GM12878 (cell line): ENCODE results near the gene AMZ2. TPM values are rescaled to one million over a fixed set of nuclear protein-coding genes. Genes with fewer than 3 reads are reported as not detected.
A peak's percentile ranks its signal among the peaks of the same experiment; 100 is the strongest.

Source experiments
- BACH1 ChIP-seq: fragments of 450-650 bp; IDR thresholded peaks from 2 replicates; pipeline ENCODE4 v1.6.1; 2017; ENCODE audit warnings: mild to moderate bottlenecking, borderline replicate concordance
- BHLHE40 ChIP-seq, 2 experiments: fragments of 450-650 bp in 1 of 2; IDR thresholded peaks; 2 replicates each; pipeline ENCODE4 v1.6.1; 2011 to 2017; ENCODE audit warnings: low read depth in 2 of 2, borderline replicate concordance in 1 of 2, improper control_type of control experiment in 1 of 2, low read length in 1 of 2, mild to moderate bottlenecking in 1 of 2
- CBFB ChIP-seq: IDR thresholded peaks from 2 replicates; pipeline ENCODE4 v1.6.1; 2016; ENCODE audit warnings: antibody characterized with exemption, low read depth
- CBX3 ChIP-seq: fragments of 200-600 bp; sonication (generic); IDR thresholded peaks from 2 replicates; pipeline ENCODE4 v1.6.1; 2016; ENCODE audit warnings: low read depth, borderline replicate concordance
- CHD2 ChIP-seq: IDR thresholded peaks from 2 replicates; pipeline ENCODE4 v1.6.1; 2011; ENCODE audit warnings: low read depth, low read length, improper control_type of control experiment, borderline replicate concordance
- CREB1 ChIP-seq: IDR thresholded peaks from 2 replicates; pipeline ENCODE4 v1.6.1; 2012; ENCODE audit warnings: low read depth, mild to moderate bottlenecking, inconsistent platforms
- FOS ChIP-seq: IDR thresholded peaks from 3 replicates; pipeline ENCODE4 v1.6.1; 2011; ENCODE audit warnings: borderline replicate concordance; ENCODE audit not compliant: insufficient read length; ENCODE audit errors: extremely low read depth
- FOXK2 ChIP-seq: fragments of 450-650 bp; IDR thresholded peaks from 2 replicates; pipeline ENCODE4 v1.6.1; 2017; ENCODE audit warnings: mild to moderate bottlenecking, moderate library complexity
- HCFC1 ChIP-seq: fragments of 150-350 bp; IDR thresholded peaks from 2 replicates; pipeline ENCODE4 v1.6.1; 2014; ENCODE audit warnings: low read length
- HDAC2 ChIP-seq: fragments of 200-600 bp; sonication (generic); IDR thresholded peaks from 2 replicates; pipeline ENCODE4 v1.6.1; 2017
- IKZF1 ChIP-seq: fragments of 450-650 bp; conservative IDR thresholded peaks from 2 replicates; pipeline ENCODE4 v1.6.1; 2017; ENCODE audit warnings: antibody characterized with exemption, mild to moderate bottlenecking
- LARP7 ChIP-seq: fragments of 450-650 bp; IDR thresholded peaks from 2 replicates; pipeline ENCODE4 v1.6.1; 2017; ENCODE audit warnings: mild to moderate bottlenecking
- NFIC ChIP-seq: IDR thresholded peaks from 2 replicates; pipeline ENCODE4 v1.6.1; 2012; ENCODE audit warnings: low read depth, mild to moderate bottlenecking, inconsistent platforms, low read length, moderate library complexity
- NFYB ChIP-seq: IDR thresholded peaks from 2 replicates; pipeline ENCODE4 v1.6.1; 2011; ENCODE audit warnings: low read depth, mild to moderate bottlenecking, low read length, improper control_type of control experiment, moderate library complexity; ENCODE audit not compliant: insufficient read depth
- NR2C1 ChIP-seq: fragments of 450-650 bp; IDR thresholded peaks from 2 replicates; pipeline ENCODE4 v1.6.1; 2017; ENCODE audit warnings: antibody characterized with exemption, mild to moderate bottlenecking, moderate library complexity
- NR2F1 ChIP-seq: fragments of 450-650 bp; conservative IDR thresholded peaks from 2 replicates; pipeline ENCODE4 v1.6.1; 2017; ENCODE audit warnings: mild to moderate bottlenecking
- NRF1 ChIP-seq: conservative IDR thresholded peaks from 2 replicates; pipeline ENCODE4 v1.6.1; 2011; ENCODE audit warnings: mild to moderate bottlenecking, low read depth, low read length, improper control_type of control experiment
- PAX5 ChIP-seq: IDR thresholded peaks from 2 replicates; pipeline ENCODE4 v1.6.1; 2011; ENCODE audit warnings: low read depth, low read length, borderline replicate concordance
- POLR2A ChIP-seq: IDR thresholded peaks from 2 replicates; pipeline ENCODE4 v1.6.1; 2011; ENCODE audit warnings: low read depth, mild to moderate bottlenecking, low read length
- POLR2AphosphoS2 ChIP-seq: IDR thresholded peaks from 2 replicates; pipeline ENCODE4 v1.6.1; 2011; ENCODE audit warnings: low read depth, mild to moderate bottlenecking, low read length, improper control_type of control experiment, moderate library complexity
- RBBP5 ChIP-seq: fragments of 200-600 bp; sonication (generic); conservative IDR thresholded peaks from 2 replicates; pipeline ENCODE4 v1.6.1; 2016
- RUNX3 ChIP-seq: IDR thresholded peaks from 2 replicates; pipeline ENCODE4 v1.6.1; 2012; ENCODE audit warnings: low read length, inconsistent platforms
- YY1 ChIP-seq: IDR thresholded peaks from 2 replicates; pipeline ENCODE4 v1.6.1; 2011; ENCODE audit warnings: low read depth, mild to moderate bottlenecking, low read length
- ZBED1 ChIP-seq: IDR thresholded peaks from 2 replicates; pipeline ENCODE4 v1.6.1; 2016; ENCODE audit warnings: borderline replicate concordance
- polyA plus RNA-seq, 11 experiments: library from polyadenylated mRNA; depleted of rRNA in 4 of 11; unstranded in 6 of 11; stranded (reverse) in 5 of 11; fragments of >200 nt; fragmentation: Nextera tagmentation in 4 of 11; fragmentation: Illumina TruSeq in 1 of 11; extraction: Ambion mirVana in 4 of 11; extraction: Trizol in 1 of 11; gene quantifications; 1 replicate in 1 of 11; 2 replicates in 10 of 11; pipeline versions ENCODE4 v1.2.1 to v1.2.3, GENCODE V29; 2011 to 2016; ENCODE audit warnings: inconsistent platforms in 2 of 11, missing spikeins in 2 of 11, low read depth in 1 of 11
- total RNA-seq, 4 experiments: library from RNA; depleted of rRNA in 3 of 4; stranded (reverse); fragments of >200 nt in 3 of 4; fragmentation: Illumina TruSeq in 1 of 4; extraction: Trizol in 1 of 4; gene quantifications; 2 replicates each; pipeline versions ENCODE4 v1.2.1 to v1.2.3, GENCODE V29; 2013 to 2021
- TF ChIP-seq, protein P1 (sequence below): fragments of 450-650 bp; IDR thresholded peaks from 2 replicates; pipeline ENCODE4 v1.6.1; 2017; ENCODE audit warnings: low read depth, mild to moderate bottlenecking, moderate library complexity
- TF ChIP-seq, protein P2 (sequence below): IDR thresholded peaks from 2 replicates; pipeline ENCODE4 v1.6.1; 2012; ENCODE audit warnings: mild to moderate bottlenecking, low read depth, low read length
- TF ChIP-seq, protein P3 (sequence below): fragments of 450-650 bp; conservative IDR thresholded peaks from 2 replicates; pipeline ENCODE4 v1.6.1; 2017; ENCODE audit warnings: mild to moderate bottlenecking, moderate library complexity

AMZ2 gene
- total and polyA plus RNA-seq, 10 of the 15 experiments (the other 5 are each of a cell fraction or from before 2014, with no cell fraction given): 79.1 to 189 (median 126) TPM

DNA sequence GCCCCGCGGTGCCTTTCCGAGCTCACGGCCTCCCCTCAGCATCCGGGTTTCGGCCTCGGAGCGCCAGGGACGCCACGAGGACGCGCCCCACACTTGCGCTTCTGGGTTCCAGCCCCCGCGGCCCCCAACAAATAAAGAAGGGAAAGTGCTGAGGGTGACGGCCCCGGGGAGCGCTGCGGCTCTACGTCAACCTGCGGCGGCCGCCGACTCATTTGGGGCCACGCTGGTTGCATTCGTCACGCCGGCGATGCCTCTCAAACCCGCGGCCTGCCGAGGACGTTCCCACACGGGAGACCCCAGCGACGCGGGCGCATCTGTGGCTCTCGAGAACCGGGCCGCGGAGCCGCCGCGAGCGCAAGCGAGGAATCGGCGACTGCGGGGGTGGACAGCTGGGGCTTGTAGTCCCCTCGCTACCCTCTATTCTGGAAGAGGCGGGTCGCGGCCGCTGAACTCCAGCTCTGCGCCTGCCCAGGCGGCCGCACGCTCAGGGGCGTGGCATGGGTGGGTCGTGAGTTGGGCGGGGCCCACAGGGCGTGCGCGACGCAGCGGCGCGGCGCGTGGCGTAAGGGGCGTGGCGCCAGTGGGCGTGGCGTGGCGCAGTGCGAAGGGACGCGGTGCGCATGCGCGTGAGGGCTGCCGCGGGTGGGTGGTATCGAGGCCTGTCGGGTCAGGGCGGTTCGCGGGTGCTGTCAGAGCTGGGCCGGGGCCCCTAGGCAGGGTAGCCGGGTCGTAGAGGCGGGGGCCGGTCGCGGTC lies at the start of gene AMZ2 (continued):
- TF ChIP-seq, protein P1, sequence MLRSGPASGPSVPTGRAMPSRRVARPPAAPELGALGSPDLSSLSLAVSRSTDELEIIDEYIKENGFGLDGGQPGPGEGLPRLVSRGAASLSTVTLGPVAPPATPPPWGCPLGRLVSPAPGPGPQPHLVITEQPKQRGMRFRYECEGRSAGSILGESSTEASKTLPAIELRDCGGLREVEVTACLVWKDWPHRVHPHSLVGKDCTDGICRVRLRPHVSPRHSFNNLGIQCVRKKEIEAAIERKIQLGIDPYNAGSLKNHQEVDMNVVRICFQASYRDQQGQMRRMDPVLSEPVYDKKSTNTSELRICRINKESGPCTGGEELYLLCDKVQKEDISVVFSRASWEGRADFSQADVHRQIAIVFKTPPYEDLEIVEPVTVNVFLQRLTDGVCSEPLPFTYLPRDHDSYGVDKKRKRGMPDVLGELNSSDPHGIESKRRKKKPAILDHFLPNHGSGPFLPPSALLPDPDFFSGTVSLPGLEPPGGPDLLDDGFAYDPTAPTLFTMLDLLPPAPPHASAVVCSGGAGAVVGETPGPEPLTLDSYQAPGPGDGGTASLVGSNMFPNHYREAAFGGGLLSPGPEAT: 0 out of 2 replicates have a peak, but pooled peaks have one; percentile 4
- TF ChIP-seq IKZF1 (peak; percentile 89), HDAC2 (no peak), CBX3 (no peak), YY1 (no peak; the same call in 1 of the 2 replicates), CBFB (peak; percentile 58; the same call in 1 of the 2 replicates), PAX5 (peak; percentile 10), POLR2AphosphoS2 (peak; percentile 75; the same call in 1 of the 2 replicates), HCFC1 (peak; percentile 70), NFYB (no peak), FOS (no peak), FOXK2 (no peak), BHLHE40 (IDR thresholded peaks at IDR 0.05; ENCODE audit: borderline replicate concordance in 1 of 2, low read depth in 2 of 2, low read length in 1 of 2) (peak; percentile 55 to 93; a peak in 3 of 4 replicates), RUNX3 (peak; percentile 57), RBBP5 (no peak), CREB1 (peak; percentile 90), NR2C1 (peak; percentile 17), ZBED1 (peak; percentile 63), LARP7 (peak; percentile 57; the same call in 1 of the 2 replicates), BACH1 (peak; percentile 90), POLR2A (peak; percentile 95), NR2F1 (peak; percentile 60), NRF1 (peak; percentile 91), CHD2 (no peak), NFIC (peak; percentile 3; the same call in 1 of the 2 replicates)
- TF ChIP-seq, protein P2, sequence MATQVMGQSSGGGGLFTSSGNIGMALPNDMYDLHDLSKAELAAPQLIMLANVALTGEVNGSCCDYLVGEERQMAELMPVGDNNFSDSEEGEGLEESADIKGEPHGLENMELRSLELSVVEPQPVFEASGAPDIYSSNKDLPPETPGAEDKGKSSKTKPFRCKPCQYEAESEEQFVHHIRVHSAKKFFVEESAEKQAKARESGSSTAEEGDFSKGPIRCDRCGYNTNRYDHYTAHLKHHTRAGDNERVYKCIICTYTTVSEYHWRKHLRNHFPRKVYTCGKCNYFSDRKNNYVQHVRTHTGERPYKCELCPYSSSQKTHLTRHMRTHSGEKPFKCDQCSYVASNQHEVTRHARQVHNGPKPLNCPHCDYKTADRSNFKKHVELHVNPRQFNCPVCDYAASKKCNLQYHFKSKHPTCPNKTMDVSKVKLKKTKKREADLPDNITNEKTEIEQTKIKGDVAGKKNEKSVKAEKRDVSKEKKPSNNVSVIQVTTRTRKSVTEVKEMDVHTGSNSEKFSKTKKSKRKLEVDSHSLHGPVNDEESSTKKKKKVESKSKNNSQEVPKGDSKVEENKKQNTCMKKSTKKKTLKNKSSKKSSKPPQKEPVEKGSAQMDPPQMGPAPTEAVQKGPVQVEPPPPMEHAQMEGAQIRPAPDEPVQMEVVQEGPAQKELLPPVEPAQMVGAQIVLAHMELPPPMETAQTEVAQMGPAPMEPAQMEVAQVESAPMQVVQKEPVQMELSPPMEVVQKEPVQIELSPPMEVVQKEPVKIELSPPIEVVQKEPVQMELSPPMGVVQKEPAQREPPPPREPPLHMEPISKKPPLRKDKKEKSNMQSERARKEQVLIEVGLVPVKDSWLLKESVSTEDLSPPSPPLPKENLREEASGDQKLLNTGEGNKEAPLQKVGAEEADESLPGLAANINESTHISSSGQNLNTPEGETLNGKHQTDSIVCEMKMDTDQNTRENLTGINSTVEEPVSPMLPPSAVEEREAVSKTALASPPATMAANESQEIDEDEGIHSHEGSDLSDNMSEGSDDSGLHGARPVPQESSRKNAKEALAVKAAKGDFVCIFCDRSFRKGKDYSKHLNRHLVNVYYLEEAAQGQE: no peak
- TF ChIP-seq, protein P3, sequence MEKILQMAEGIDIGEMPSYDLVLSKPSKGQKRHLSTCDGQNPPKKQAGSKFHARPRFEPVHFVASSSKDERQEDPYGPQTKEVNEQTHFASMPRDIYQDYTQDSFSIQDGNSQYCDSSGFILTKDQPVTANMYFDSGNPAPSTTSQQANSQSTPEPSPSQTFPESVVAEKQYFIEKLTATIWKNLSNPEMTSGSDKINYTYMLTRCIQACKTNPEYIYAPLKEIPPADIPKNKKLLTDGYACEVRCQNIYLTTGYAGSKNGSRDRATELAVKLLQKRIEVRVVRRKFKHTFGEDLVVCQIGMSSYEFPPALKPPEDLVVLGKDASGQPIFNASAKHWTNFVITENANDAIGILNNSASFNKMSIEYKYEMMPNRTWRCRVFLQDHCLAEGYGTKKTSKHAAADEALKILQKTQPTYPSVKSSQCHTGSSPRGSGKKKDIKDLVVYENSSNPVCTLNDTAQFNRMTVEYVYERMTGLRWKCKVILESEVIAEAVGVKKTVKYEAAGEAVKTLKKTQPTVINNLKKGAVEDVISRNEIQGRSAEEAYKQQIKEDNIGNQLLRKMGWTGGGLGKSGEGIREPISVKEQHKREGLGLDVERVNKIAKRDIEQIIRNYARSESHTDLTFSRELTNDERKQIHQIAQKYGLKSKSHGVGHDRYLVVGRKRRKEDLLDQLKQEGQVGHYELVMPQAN: peak; percentile 62
